Measurements from ENCODE around the gene PEAK1.
"Not testable (repeated sequence)": the region's sequence is repeated elsewhere in the genome, so short reads cannot be mapped to it uniquely, and the experiment has no call there.

PEAK1 gene

GRCh38 chr15:77292969-77293558 is 126.8 kb downstream of the PEAK1 start:
- DNase-seq: no peak

- DNase-seq: no peak
Measured at GRCh38 chr15:77291107-77291506, 128.8 kb downstream of the PEAK1 start.

GRCh38 chr15:77287385-77287784 is 132.5 kb downstream of the PEAK1 start:
- no peak for DNase-seq

- no peak for DNase-seq
Measured at GRCh38 chr15:77285057-77285997, 134.6 kb downstream of the PEAK1 start.

- no peak for DNase-seq
Measured at GRCh38 chr15:77282333-77282732, 137.6 kb downstream of the PEAK1 start.

- no peak for DNase-seq
Measured at GRCh38 chr15:77276943-77277342, 143.0 kb downstream of the PEAK1 start.

- no peak for DNase-seq
Measured at GRCh38 chr15:77276096-77276495, 143.8 kb downstream of the PEAK1 start.

- DNase-seq: not testable (repeated sequence)
Measured at GRCh38 chr15:77273136-77273535, 146.8 kb downstream of the PEAK1 start.

GRCh38 chr15:77266708-77267386 is 153.1 kb downstream of the PEAK1 start:
- no peak for DNase-seq

GRCh38 chr15:77255385-77255784 is 164.5 kb downstream of the PEAK1 start:
- no peak for DNase-seq

GRCh38 chr15:77251662-77252061 is 168.2 kb downstream of the PEAK1 start:
- DNase-seq: no peak

GRCh38 chr15:77247116-77247515 is 172.8 kb downstream of the PEAK1 start:
- DNase-seq: no peak

GRCh38 chr15:77243716-77244401 is 176.0 kb downstream of the PEAK1 start:
- no peak for DNase-seq

- no peak for DNase-seq
Measured at GRCh38 chr15:77243135-77243534, 176.8 kb downstream of the PEAK1 start.

GRCh38 chr15:77239882-77240608 is 179.9 kb downstream of the PEAK1 start:
- no peak for DNase-seq

GRCh38 chr15:77235566-77235965 is 184.3 kb downstream of the PEAK1 start:
- DNase-seq: no peak

GRCh38 chr15:77228828-77229227 is 191.1 kb downstream of the PEAK1 start:
- DNase-seq: no peak

- DNase-seq: no peak
Measured at GRCh38 chr15:77226652-77227051, 193.3 kb downstream of the PEAK1 start.

- DNase-seq: no peak
Measured at GRCh38 chr15:77225646-77226045, 194.3 kb downstream of the PEAK1 start.

GRCh38 chr15:77225088-77225487 is 194.8 kb downstream of the PEAK1 start:
- DNase-seq: no peak

- DNase-seq: no peak
Measured at GRCh38 chr15:77224352-77224751, 195.6 kb downstream of the PEAK1 start.

GRCh38 chr15:77221708-77222107 is 198.2 kb downstream of the PEAK1 start:
- no peak for DNase-seq

Data from activated CD8-positive, alpha-beta memory T cell treated with anti-CD3 and anti-CD28 coated beads, Interleukin-2, amount 50 U/mL, for 48 hours (primary cell).